ENCODE data around the gene ZBTB46.

Gene ZBTB46

GRCh38 chr20:63702036-63702665 is 128.9 kb downstream of the ZBTB46 start:
- DNase-seq = no peak

- no peak for DNase-seq
These were observed 129.6 kb downstream of the ZBTB46 start for GRCh38 chr20:63701329-63702035.

- DNase-seq = no peak
These were observed 130.1 kb downstream of the ZBTB46 start for GRCh38 chr20:63701051-63701328.

- DNase-seq = no peak
These were observed 130.6 kb downstream of the ZBTB46 start for GRCh38 chr20:63700199-63701050.

GRCh38 chr20:63699466-63700198 is 131.4 kb downstream of the ZBTB46 start:
- DNase-seq = no peak

GRCh38 chr20:63698739-63699465 is 132.2 kb downstream of the ZBTB46 start:
- DNase-seq = no peak

- no peak for DNase-seq
These were observed 133.1 kb downstream of the ZBTB46 start for GRCh38 chr20:63697868-63698545.

- no peak for DNase-seq
These were observed 133.7 kb downstream of the ZBTB46 start for GRCh38 chr20:63697357-63697867.

- DNase-seq = no peak
These were observed 134.3 kb downstream of the ZBTB46 start, which contains the start of gene TNFRSF6B for GRCh38 chr20:63696628-63697356. Gene TNFRSF6B (plus strand): TSS chr20:63696652. CDS start chr20:63696768, 116 bp downstream.

- no peak for DNase-seq
These were observed 134.8 kb downstream of the ZBTB46 start for GRCh38 chr20:63696306-63696627.

GRCh38 chr20:63695424-63696305 is 135.4 kb downstream of the ZBTB46 start:
- DNase-seq = no peak

GRCh38 chr20:63694584-63695423 is 136.3 kb downstream of the ZBTB46 start:
- no peak for DNase-seq

GRCh38 chr20:63693733-63694583 is 137.1 kb downstream of the ZBTB46 start:
- DNase-seq = no peak
